ENCODE measurements around the gene SAMD14. TPM values are rescaled to one million over a fixed set of nuclear protein-coding genes. Genes with fewer than 3 reads are reported as not detected.

Gene SAMD14
- total RNA-seq, 4 donors from 2014 or later: 0.53 to 2.5 (median 1.0) TPM

DNA sequence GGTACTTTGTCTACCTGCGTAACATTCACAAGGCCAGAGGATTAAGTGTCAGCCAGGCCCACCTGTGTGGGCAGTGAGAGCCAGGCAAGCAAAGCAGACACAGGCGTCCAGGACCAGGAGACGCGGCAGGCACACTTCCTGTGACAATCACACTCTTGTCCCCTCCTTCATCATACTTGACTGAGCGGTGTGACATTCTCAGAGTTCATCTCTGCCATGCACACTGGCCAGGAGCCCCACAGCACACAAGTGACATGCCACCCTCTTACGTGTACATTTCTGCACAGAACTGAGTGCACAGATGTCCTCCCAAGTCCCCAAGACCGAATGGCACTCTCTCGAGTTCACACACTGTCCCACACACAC lies 11.8 kb upstream of the SAMD14 start:
- Histone ChIP-seq H3K27me3 (no peaks in the 10 kb centered on the region), H3K4me3 (no peak overlapping the region), H3K27ac (peak overlapping the region in 2 of 4 donors; percentile 25 to 61), H3K4me1 (peaks cover 0 to 56% (median 27%) of the 10 kb centered on the region in 4 donors), H3K9me3 (no peaks in the 10 kb centered on the region), H3K36me3 (peaks cover 0 to 86% (median 5%) of the 10 kb centered on the region in 3 donors)
- DNase-seq: no peak
- TF ChIP-seq, protein P1, sequence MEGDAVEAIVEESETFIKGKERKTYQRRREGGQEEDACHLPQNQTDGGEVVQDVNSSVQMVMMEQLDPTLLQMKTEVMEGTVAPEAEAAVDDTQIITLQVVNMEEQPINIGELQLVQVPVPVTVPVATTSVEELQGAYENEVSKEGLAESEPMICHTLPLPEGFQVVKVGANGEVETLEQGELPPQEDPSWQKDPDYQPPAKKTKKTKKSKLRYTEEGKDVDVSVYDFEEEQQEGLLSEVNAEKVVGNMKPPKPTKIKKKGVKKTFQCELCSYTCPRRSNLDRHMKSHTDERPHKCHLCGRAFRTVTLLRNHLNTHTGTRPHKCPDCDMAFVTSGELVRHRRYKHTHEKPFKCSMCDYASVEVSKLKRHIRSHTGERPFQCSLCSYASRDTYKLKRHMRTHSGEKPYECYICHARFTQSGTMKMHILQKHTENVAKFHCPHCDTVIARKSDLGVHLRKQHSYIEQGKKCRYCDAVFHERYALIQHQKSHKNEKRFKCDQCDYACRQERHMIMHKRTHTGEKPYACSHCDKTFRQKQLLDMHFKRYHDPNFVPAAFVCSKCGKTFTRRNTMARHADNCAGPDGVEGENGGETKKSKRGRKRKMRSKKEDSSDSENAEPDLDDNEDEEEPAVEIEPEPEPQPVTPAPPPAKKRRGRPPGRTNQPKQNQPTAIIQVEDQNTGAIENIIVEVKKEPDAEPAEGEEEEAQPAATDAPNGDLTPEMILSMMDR (IDR thresholded peaks at IDR 0.05): no peak
- no peak for TF ChIP-seq POLR2A (IDR thresholded peaks at IDR 0.05)

DNA sequence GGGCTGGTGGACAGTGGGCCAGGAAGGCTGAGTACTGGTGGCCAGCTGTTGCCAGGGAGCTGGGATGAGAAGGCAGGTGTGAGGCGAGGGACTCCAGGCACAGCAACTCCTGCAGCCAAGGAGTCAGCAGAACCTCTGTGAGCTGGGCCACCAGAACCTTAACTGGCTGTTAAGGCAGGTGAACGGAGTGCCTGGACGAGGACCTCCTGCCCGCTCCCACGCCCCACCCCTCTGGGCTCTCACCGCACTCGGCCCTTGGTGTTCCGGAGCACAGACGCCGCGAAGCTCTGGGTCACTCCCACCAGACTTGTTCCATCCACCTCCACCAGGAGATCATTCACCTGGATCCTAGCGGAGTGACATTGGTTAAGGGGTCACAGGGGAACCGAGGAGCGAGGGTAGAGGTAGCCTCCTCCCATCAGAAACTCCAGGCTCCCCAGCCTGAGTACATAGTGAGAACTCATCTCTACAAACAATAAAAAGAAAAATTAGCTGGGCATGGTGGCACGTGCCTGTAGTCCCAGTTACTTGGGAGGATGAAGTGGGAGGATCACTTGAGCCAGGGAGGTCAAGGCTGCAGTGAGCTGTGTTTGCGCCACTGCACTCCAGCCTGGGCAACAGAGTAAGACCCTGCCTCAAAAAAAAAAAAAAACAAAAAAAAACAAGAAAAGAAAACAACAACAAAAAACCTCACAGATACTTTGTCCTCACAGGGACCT lies 11.2 kb upstream of the SAMD14 start:
- peak overlapping the region in 2 of 4 donors; percentile 25 to 61 for H3K27ac ChIP-seq
- TF ChIP-seq, protein P1 (IDR thresholded peaks at IDR 0.05): no peak
- no peak for TF ChIP-seq POLR2A (IDR thresholded peaks at IDR 0.05)
- DNase-seq: no peak
- no peaks in the 10 kb centered on the region for H3K9me3 ChIP-seq
- no peak overlapping the region for H3K4me3 ChIP-seq
- H3K36me3 ChIP-seq: peaks cover 0 to 90% (median 5%) of the 10 kb centered on the region in 3 donors
- no peaks in the 10 kb centered on the region for H3K27me3 ChIP-seq
- peaks cover 0 to 50% (median 21%) of the 10 kb centered on the region in 4 donors for H3K4me1 ChIP-seq

DNA sequence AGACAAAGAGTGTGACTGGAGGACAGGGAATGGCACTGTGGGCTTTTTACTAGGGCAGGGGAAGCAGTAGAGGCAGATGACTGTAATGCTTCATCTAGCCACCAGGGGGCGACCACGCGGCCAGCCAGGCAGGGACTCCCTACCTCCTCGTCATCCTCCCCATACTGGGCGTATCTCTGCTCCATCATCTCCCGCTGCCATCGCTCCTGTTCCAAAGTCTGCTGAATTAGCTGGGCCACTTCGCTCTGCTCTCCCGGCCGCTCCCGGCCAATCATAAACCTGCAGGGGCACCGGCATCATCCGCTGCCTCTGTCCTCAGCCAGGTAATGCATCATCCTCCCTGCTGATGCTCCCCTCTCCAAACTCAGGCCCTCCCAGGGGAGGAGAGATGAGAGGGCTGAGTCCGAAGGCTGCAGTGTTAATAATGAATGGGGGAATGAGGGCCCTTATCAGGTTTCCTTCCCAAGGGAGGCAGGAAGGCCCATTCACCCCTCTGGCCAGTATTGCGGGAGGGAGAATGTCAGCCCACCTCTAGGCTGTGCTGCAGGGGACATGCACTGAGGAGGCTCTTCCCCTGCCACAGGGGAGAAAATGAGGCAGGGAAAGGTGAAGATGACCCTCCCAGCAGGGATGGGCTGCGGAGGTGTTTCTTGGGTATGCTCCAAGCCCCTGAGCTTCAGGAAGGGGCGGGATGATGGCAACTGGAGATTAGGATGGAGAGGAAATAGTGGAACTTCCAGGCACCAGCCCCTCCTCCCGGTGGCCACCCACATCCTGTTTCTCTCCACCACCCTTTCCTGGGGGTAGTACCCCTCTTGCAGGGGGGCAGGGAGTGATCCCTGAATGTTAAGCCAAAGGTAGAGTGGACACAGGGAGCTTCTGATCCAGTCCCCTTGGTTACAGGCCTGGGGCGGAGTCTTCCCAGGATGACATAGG lies 10.3 kb upstream of the SAMD14 start:
- TF ChIP-seq, protein P1 (IDR thresholded peaks at IDR 0.05): peak; percentile 93 to 95 (median 94)
- TF ChIP-seq POLR2A (IDR thresholded peaks at IDR 0.05): no peak
- Histone ChIP-seq H3K36me3 (peaks cover 0 to 95% (median 5%) of the 10 kb centered on the region in 3 donors), H3K27ac (peak overlapping the region in 3 of 4 donors; percentile 6 to 61 (median 10))

DNA sequence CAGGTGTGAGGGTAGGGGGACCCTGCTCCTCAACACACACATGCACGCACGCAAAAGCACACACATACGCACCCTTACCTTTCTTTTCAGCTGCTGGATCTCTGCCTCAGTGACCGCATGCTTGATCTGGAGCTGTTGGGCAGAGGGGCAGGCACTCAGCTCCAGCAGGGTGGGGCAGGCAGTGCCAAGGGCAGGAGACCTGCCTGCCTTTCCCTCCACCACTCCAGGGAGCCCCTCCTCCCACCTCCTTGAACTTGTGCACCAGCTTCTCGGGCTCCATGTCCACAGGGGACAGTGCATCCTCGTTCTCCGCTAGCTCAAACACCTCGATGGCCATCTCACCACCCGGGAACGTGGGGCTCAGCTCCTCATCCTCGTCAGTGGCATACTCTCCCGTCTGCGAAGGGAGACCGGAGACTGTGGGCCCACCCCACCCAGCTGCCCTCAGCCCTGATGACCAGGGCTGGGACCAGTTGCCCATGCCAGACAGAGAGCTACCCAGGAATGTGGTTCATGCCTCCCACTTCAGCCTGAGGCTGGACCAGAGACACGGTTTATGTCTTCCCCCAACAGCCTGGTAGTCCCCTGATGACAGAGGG lies 9.3 kb upstream of the SAMD14 start:
- TF ChIP-seq, protein P1 (IDR thresholded peaks at IDR 0.05): no peak
- H3K36me3 ChIP-seq: peaks cover 0 to 95% (median 5%) of the 10 kb centered on the region in 3 donors
- no peaks in the 10 kb centered on the region for H3K27me3 ChIP-seq
- no peak for DNase-seq
- peaks cover 0 to 33% (median 8%) of the 10 kb centered on the region in 4 donors for H3K4me1 ChIP-seq
- H3K9me3 ChIP-seq: no peaks in the 10 kb centered on the region
- H3K27ac ChIP-seq: no peak overlapping the region
- H3K4me3 ChIP-seq: no peak overlapping the region

More for the DNA sequence above, 10.3 kb upstream of the SAMD14 start:
- Histone ChIP-seq H3K4me1 (peaks cover 0 to 42% (median 14%) of the 10 kb centered on the region in 4 donors), H3K4me3 (no peak overlapping the region), H3K27me3 (no peaks in the 10 kb centered on the region), H3K9me3 (no peaks in the 10 kb centered on the region)
- peak; percentile 72 to 91 (median 86) for DNase-seq

DNA sequence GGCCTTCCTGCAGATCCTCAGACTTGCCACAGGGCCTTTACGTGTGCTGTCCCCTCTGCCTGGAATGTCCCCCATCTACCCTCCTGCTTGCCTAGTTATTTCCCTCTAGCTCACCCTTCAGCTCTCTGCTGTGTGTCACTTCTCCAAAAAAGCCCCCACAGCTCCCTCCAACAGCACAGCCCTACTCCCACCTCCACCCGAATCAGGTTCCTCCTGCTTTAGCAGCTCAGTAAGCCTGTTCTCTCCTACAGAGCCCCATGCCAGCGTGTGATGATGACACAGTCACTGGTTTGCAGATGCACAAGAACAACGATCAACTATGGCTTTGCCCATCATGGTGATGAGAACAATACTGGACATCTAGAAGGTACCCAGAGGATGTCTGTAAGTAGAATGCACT lies 7.1 kb upstream of the SAMD14 start:
- Histone ChIP-seq H3K4me3 (no peak overlapping the region), H3K36me3 (peaks cover 0 to 74% (median 5%) of the 10 kb centered on the region in 3 donors), H3K4me1 (peaks cover 0 to 25% (median 8%) of the 10 kb centered on the region in 4 donors), H3K27me3 (no peaks in the 10 kb centered on the region), H3K9me3 (no peaks in the 10 kb centered on the region), H3K27ac (no peak overlapping the region)
- TF ChIP-seq, protein P1 (IDR thresholded peaks at IDR 0.05): no peak
- TF ChIP-seq POLR2A (IDR thresholded peaks at IDR 0.05): no peak
- no peak for DNase-seq

Data from Peyer's patch (tissue), 4 donors.